Keratinocyte (primary cell): ENCODE data around the gene SEC22B. TPM values are rescaled to one million over a fixed set of nuclear protein-coding genes. Genes with fewer than 3 reads are reported as not detected.
"Not testable (repeated sequence)": the region's sequence is repeated elsewhere in the genome, so short reads cannot be mapped to it uniquely, and the experiment has no call there.

Experiments
- DNase-seq: peaks from one replicate; pipeline ENCODE4 v3.0.0-alpha.2; 2011; ENCODE audit warnings: low read depth, missing footprints, low spot score
- FAIRE-seq: peaks from 2 replicates; lab custom pipeline; 2011; peaks lifted over from hg19 to GRCh38; lab: Jason Lieb, UNC
- H2AFZ ChIP-seq: 2 replicates; pipeline ENCODE4 v1.6.0; 2012; ENCODE audit warnings: low read length, control low read depth, inconsistent platforms; ENCODE audit not compliant: control insufficient read depth
- H3K27ac ChIP-seq: 2 replicates; pipeline ENCODE4 v1.5.1; 2011; ENCODE audit warnings: low read length; ENCODE audit not compliant: control insufficient read depth, insufficient read depth
- H3K27me3 ChIP-seq: 3 replicates; pipeline ENCODE4 v1.6.0; 2011; ENCODE audit warnings: low read length; ENCODE audit not compliant: control insufficient read depth, insufficient read depth; ENCODE audit errors: extremely low read depth
- H3K36me3 ChIP-seq, 2 experiments: 2 replicates in 1 of 2; 3 replicates in 1 of 2; pipeline ENCODE4 v1.5.1; 2011; ENCODE audit warnings: low read length in 2 of 2, mild to moderate bottlenecking in 1 of 2; ENCODE audit not compliant: control insufficient read depth in 2 of 2, insufficient read depth in 2 of 2; ENCODE audit errors: extremely low read depth in 1 of 2
- H3K4me1 ChIP-seq: 3 replicates; pipeline ENCODE4 v1.5.1; 2011; ENCODE audit warnings: low read length; ENCODE audit not compliant: control insufficient read depth, insufficient read depth; ENCODE audit errors: extremely low read depth
- H3K4me2 ChIP-seq: 3 replicates; pipeline ENCODE4 v1.6.0; 2011; ENCODE audit warnings: low read depth, low read length; ENCODE audit not compliant: control insufficient read depth, insufficient read depth; ENCODE audit errors: extremely low read depth
- H3K4me3 ChIP-seq, 3 experiments: fragments of 200-600 bp in 1 of 3; sonication (generic) in 1 of 3; 2 replicates in 2 of 3; 3 replicates in 1 of 3; pipeline ENCODE4 v1.5.1; 2011 to 2016; ENCODE audit warnings: low read length in 3 of 3, mild to moderate bottlenecking in 3 of 3, control low read depth in 2 of 3, inconsistent platforms in 1 of 3, low read depth in 1 of 3, mixed read lengths in 1 of 3, mixed run types in 1 of 3, moderate library complexity in 1 of 3; ENCODE audit not compliant: control insufficient read depth in 2 of 3, insufficient read depth in 2 of 3; ENCODE audit errors: extremely low read depth in 1 of 3
- H3K79me2 ChIP-seq: 2 replicates; pipeline ENCODE4 v1.6.0; 2012; ENCODE audit warnings: low read length; ENCODE audit not compliant: control insufficient read depth, insufficient read depth
- H3K9ac ChIP-seq: 3 replicates; pipeline ENCODE4 v1.6.0; 2011; ENCODE audit warnings: low read length; ENCODE audit not compliant: control insufficient read depth, insufficient read depth; ENCODE audit errors: extremely low read depth
- H3K9me1 ChIP-seq: 3 replicates; pipeline ENCODE4 v1.6.0; 2011; ENCODE audit warnings: low read length; ENCODE audit not compliant: control insufficient read depth, insufficient read depth; ENCODE audit errors: extremely low read depth
- H3K9me3 ChIP-seq: 2 replicates; pipeline ENCODE4 v1.5.1; 2012; ENCODE audit warnings: low read depth, low read length; ENCODE audit not compliant: control insufficient read depth
- H4K20me1 ChIP-seq: 3 replicates; pipeline ENCODE4 v1.6.0; 2011; ENCODE audit warnings: low read length; ENCODE audit not compliant: control insufficient read depth, insufficient read depth; ENCODE audit errors: extremely low read depth
- dilution Hi-C: fragments of 300-500 bp; cut with MboI; formaldehyde crosslinking; loops from one replicate; pipeline ENCODE4 v1.7.0; 2020; ENCODE audit warnings: low sequenced_read_pairs; ENCODE audit not compliant: extremely low pct_ligation_motif_present
- polyA plus RNA-seq, 5 experiments: library from polyadenylated mRNA; depleted of rRNA in 3 of 5; stranded (reverse) in 3 of 5; stranded (forward) in 1 of 5; unstranded in 1 of 5; fragments of >200 nt; gene quantifications; 1 replicate in 1 of 5; 2 replicates in 3 of 5; 3 replicates in 1 of 5; pipeline versions ENCODE4 v1.2.1 to v1.2.3, GENCODE V29; 2011 to 2012; ENCODE audit warnings: missing spikeins in 2 of 5, low read depth in 1 of 5, low replicate concordance in 1 of 5

The SEC22B gene
- polyA plus RNA-seq, 1 donor (not counting 4 experiments of a cell fraction or from before 2014, with no cell fraction given), result 19.5 TPM

DNA sequence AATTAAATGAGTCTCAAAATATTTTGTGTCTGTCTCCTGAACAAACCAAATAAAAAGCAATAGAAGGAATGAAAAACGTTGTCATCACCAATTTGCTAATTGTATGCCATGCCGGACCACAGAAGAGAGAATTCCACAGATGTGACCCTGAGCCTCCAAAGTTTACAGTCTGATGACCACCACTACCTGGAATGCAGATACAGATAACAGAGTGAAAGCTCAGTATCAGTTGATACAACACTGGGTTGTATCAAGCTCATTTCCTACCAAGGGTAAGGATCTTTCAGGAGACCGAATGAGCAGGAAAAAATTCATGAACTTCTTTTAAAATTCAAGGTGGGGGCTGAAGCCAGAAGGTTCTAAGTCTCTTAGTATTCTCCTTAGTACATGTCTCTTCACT, 64.5 kb downstream of the SEC22B start:
- dilution Hi-C loops, H3K79me2 ChIP-seq, H3K9me1 ChIP-seq, H3K27ac ChIP-seq, DNase-seq, H3K9me3 ChIP-seq, FAIRE-seq, H2AFZ ChIP-seq, H3K4me1 ChIP-seq, H3K36me3 ChIP-seq, H4K20me1 ChIP-seq, H3K4me2 ChIP-seq, H3K27me3 ChIP-seq, H3K4me3 ChIP-seq, H3K9ac ChIP-seq: not testable (repeated sequence)

DNA sequence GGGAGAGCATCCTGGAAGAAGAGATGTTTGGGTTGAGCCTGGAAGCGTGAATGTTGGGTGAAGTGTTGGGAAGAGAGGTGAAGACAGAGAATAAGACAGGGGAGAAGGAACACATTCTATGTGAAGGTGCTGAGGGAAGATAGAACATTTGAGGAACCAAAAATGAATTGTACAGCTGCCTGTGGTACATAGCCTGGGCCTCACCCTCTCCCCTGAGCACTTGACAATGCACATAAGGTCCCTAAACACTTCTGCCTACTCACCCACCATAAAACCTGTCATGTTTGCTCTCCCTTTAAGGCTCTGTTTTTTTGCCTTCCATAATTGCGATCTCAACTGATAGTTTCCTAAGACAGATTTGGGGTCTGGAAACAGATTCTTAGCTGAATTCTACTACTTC, 65.3 kb downstream of the SEC22B start:
- dilution Hi-C loops, H3K9ac ChIP-seq, H3K27me3 ChIP-seq, FAIRE-seq, H3K4me3 ChIP-seq, H2AFZ ChIP-seq, H3K4me1 ChIP-seq, H3K27ac ChIP-seq, H3K36me3 ChIP-seq, H3K9me3 ChIP-seq, DNase-seq, H3K4me2 ChIP-seq, H3K9me1 ChIP-seq, H4K20me1 ChIP-seq, H3K79me2 ChIP-seq: not testable (repeated sequence)

- H2AFZ ChIP-seq, H3K4me2 ChIP-seq, dilution Hi-C loops, H4K20me1 ChIP-seq, FAIRE-seq, H3K79me2 ChIP-seq, H3K9ac ChIP-seq, H3K36me3 ChIP-seq, H3K27ac ChIP-seq, H3K27me3 ChIP-seq, H3K9me1 ChIP-seq, H3K4me3 ChIP-seq, H3K4me1 ChIP-seq, H3K9me3 ChIP-seq, DNase-seq: not testable (repeated sequence)
Measured at GRCh38 chr1:120109656-120110055, 66.7 kb downstream of the SEC22B start.

DNA sequence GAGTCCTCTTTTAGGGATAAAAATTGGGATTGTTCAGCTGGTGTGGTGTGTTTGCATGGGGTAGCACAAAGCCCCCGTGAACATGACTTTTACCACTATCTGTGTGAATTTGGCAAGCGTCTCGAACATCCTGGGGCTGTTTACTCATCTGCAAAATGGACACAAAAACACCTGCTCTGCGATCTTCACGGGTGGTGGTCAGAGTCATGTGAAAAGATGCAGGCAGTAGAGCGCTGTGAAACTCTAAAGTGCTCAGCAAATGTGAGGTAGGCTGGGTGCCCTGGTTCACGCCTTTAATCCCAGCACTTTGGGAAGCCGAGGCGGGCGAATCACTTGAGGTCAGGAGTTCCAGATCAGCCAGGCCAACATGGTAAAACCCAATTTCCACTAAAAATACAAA, 67.1 kb downstream of the SEC22B start:
- DNase-seq, FAIRE-seq, H3K27ac ChIP-seq: not testable (repeated sequence)

DNA sequence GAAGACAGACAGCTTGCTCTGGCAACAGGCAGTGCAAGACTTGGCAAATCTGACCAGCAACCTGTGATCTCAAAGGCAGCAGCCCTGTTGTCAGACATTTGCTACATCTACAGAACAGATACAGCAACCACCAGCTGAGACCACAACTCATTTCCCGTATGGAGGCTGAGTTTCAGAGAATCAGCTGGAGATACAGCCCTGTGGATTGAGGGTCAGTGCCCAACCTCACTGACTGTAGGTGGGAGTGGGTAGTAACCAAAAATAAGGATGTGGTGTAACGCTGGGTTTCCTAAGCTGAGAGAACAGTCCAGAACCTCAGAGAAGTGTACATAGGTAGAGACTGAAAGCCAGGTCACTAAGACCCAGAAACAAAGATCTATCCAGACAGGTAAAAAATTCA, 71.0 kb downstream of the SEC22B start:
- H3K9me3 ChIP-seq, DNase-seq, H3K79me2 ChIP-seq, H3K27me3 ChIP-seq, H3K36me3 ChIP-seq, H2AFZ ChIP-seq, H3K27ac ChIP-seq, FAIRE-seq, H3K9ac ChIP-seq, dilution Hi-C loops, H3K9me1 ChIP-seq, H3K4me3 ChIP-seq, H4K20me1 ChIP-seq, H3K4me1 ChIP-seq, H3K4me2 ChIP-seq: not testable (repeated sequence)

More for the DNA sequence above, 67.1 kb downstream of the SEC22B start:
- H3K9me3 ChIP-seq, H3K9me1 ChIP-seq, H3K27me3 ChIP-seq, H3K36me3 ChIP-seq, dilution Hi-C loops, H4K20me1 ChIP-seq, H3K9ac ChIP-seq, H3K79me2 ChIP-seq, H2AFZ ChIP-seq, H3K4me3 ChIP-seq, H3K4me2 ChIP-seq, H3K4me1 ChIP-seq: not testable (repeated sequence)
